Hematopoietic multipotent progenitor cell treated with erythropoietin and hydrocortisone succinate and interleukin-3 and kit ligand, for 8 days (in vitro differentiated cells): ENCODE results near the gene COASY.
A peak's percentile ranks its signal among the peaks of the same experiment; 100 is the strongest.
"Not testable (repeated sequence)": the region's sequence is repeated elsewhere in the genome, so short reads cannot be mapped to it uniquely, and the experiment has no call there.

Source experiments
- DNase-seq: peaks from one replicate; pipeline ENCODE4 v3.0.0-alpha.2; 2015

The COASY gene

DNA sequence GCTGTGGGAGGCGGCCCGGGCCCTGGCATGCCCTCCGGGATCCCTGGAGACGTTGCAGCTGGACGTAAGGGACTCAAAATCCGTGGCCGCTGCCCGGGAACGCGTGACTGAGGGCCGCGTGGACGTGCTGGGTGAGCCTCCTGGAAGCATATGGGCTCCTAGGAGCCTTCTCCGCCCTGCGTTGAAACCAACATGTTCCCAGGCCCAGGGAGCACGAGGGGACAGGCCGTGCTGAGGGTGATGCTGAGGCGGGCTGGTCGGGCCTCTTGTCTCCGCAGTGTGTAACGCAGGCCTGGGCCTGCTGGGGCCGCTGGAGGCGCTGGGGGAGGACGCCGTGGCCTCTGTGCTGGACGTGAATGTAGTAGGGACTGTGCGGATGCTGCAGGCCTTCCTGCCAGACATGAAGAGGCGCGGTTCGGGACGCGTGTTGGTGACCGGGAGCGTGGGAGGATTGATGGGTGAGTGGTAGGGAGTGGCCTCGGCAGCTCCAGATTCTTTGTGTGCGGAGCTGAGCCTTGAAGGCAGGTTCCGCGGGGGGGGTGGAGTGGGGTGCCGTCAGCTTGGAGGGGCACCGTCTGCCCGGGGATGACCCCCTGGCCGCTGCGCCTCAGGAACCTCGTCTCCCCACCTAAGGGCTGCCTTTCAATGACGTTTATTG lies 8.7 kb upstream of the COASY start:
- DNase-seq = no peak

DNA sequence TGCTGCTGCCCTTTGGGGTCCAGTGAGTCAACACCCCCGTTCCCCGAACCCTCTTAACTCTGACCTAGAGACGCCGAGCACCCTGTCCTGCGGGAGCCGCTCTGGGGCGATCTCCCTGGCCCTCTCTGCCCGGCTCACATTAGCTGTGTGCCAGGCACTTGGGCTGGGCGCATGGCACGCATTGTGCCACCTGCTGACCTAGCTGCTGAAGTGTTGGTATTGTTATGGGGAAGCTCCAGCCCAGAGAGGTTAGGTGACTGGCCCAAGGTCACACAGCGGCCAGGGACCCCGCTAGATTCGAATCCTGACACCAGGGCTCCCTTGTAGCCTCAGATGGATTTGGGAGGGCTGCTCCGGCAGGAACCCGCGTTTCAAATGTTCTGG lies 8.1 kb upstream of the COASY start:
- DNase-seq = peak; percentile 41

DNA sequence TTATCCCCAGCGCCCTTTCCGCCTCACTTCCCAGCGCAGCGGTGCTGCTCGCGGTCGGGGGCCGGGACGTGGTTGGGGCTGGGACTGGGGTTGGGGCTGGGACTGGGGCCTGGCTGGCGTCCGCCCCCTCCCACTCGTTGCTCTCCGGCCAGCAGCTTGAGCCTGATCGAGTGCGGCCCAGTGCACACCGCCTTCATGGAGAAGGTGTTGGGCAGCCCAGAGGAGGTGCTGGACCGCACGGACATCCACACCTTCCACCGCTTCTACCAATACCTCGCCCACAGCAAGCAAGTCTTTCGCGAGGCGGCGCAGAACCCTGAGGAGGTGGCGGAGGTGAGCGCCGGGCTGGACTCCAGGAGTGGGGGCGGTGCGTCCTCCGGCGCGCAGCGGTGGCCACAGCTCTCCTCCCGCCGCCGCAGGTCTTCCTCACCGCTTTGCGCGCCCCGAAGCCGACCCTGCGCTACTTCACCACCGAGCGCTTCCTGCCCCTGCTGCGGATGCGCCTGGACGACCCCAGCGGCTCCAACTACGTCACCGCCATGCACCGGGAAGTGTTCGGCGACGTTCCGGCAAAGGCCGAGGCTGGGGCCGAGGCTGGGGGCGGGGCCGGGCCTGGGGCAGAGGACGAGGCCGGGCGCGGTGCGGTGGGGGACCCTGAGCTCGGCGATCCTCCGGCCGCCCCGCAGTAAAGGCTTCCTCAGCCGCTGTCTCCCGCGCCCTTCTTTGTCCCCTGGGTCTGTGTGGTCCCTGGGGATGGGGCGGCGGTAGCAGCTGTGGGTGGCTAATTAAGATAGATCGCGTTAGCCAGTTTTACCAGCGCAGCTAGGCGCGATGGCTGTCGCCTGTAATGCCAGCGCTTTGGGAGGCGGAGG lies 7.5 kb upstream of the COASY start:
- peak; percentile 72 for DNase-seq

- DNase-seq = no peak
Observed at GRCh38 chr17:42555122-42555622, 6.8 kb upstream of the COASY start.

DNA sequence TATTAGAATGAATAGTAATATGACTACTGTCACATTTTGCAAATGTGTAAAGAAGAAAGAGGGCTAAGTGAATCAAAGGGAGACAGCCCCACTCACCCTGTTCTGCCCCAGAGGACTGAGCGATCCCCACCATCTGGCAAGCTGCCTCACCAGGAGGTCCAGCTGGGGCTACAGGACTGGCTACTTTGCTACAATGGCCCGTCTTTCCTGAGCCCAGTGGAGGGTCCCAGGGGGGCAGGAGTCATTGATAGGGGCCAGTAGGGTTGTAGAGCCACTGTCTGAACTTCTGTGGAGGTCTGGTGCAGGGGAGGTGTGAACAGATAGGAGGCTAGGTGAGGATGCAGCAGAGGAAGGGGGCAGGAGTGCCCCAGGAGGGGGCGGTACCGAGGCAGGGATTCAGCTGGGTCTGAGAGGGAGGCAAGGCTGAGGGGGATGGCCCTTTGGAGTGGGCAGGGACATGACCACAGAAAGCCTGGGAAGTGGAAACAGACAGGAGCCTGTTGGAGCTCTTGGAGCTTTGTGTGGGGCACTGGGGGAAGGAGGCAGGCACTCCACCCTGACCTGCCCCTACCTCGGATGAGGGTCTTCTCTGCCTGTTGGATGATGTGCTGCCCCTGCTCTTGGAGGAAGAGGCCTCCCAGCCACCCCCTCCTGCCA lies 5.9 kb upstream of the COASY start:
- DNase-seq = not testable (repeated sequence)

- no peak for DNase-seq
Observed at GRCh38 chr17:42559075-42559474, 2.9 kb upstream of the COASY start.

- DNase-seq = no peak
Observed at GRCh38 chr17:42560246-42560645, 1.7 kb upstream of the COASY start.

DNA sequence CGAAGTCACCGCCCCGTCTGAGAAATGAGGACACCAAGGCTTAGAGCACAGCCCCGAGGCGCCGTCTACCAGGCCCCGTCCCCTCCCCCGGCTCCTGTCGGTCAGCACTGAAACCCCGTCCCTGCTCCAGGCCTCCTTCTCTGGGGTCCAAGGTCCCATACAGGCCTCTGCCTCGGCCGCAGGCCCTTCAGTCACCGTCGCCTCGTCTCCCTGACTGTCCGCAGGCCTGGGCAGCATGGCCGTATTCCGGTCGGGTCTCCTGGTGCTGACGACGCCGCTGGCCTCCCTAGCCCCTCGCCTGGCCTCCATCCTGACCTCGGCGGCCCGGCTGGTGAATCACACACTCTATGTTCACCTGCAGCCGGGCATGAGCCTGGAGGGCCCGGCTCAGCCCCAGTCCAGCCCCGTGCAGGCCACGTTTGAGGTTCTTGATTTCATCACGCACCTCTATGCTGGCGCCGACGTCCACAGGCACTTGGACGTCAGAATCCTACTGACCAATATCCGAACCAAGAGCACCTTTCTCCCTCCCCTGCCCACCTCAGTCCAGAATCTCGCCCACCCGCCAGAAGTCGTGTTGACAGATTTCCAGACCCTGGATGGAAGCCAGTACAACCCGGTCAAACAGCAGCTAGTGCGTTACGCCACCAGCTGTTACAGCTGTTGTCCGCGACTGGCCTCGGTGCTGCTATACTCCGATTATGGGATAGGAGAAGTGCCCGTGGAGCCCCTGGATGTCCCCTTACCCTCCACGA lies 617 bp downstream of the COASY start:
- DNase-seq = no peak

- DNase-seq = no peak
Observed at GRCh38 chr17:42563143-42563509, 1.2 kb downstream of the COASY start.

GRCh38 chr17:42563543-42563942 lies 1.6 kb downstream of the COASY start:
- DNase-seq = no peak

GRCh38 chr17:42563950-42564349 lies 2.0 kb downstream of the COASY start:
- DNase-seq = no peak

GRCh38 chr17:42564815-42565522 lies 3.0 kb downstream of the COASY start:
- DNase-seq = no peak

- DNase-seq = no peak
Observed at GRCh38 chr17:42565523-42566214, 3.7 kb downstream of the COASY start.

DNA sequence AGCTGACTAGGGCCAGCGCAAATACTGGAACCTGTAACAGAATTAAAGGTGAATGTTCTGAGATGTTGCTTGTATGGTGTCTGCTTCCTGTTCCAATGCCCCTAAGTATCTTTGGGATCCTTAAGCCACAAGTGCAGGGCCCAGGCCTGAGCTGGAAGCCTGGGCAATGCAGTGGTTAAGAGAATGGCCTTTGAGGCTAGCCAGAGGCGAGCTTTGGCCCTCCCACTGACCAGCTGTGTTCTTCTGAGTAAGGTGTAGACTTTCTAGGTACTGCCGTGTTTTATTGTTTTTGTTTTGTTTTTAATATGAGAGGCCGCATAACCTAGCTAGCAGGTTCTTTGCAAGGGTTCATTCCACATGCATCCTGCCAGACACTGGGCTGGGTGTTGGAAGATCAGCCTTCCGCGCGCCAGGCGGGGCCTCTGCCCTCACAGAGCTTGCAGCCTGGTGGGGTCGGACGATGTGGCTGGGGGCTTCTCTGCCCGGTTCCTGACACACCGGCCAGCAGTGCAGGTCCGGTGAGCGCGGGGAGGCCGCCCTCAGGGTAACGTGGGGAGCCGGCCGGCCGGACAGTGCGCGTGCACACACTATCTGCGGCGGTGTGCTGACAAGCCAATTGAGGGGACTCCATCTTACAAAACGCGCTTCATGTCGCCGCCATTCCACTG lies 4.4 kb downstream of the COASY start:
- no peak for DNase-seq

GRCh38 chr17:42566883-42567573 lies 5.1 kb downstream of the COASY start, which contains the start of gene MLX:
TSS of gene MLX (plus strand) at chr17:42567100. CDS start at chr17:42567125, 25 bp downstream.
- peak; percentile 97 for DNase-seq

DNA sequence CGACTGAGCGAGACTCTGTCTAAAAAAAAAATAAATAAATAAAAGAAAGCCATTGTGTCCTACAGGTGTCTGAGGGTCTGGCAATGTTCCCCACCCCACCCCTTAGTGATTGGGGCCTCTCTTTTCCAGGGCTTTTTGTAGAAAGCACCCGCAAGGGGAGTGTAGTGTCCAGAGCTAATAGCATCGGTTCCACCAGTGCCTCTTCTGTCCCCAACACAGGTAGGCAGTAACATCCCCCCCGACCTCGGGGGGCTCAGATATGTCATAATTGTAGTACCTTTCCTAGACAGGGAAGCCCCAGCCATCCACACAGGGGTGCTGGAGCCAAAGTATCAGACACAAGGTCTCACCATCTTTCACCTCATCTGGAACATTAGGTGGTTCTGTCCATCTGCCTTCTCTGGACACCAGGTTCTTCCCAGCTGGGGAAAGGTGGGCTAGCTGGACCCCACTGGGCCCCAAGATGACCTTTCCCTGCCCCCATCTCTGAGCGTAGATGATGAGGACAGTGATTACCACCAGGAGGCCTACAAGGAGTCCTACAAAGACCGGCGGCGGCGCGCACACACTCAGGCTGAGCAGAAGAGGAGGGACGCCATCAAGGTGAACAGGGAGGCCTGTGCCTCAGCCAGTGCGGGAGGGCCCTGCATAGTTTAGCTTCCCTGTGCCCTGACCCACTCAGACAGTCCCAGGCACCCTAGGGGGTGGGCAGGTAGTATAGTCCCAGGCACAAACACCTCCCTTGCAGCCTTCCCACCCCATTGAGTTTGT lies 6.6 kb downstream of the COASY start:
- no peak for DNase-seq

- no peak for DNase-seq
Observed at GRCh38 chr17:42571435-42572225, 9.7 kb downstream of the COASY start.

GRCh38 chr17:42573095-42573494 lies 11.1 kb downstream of the COASY start:
- DNase-seq = no peak

DNA sequence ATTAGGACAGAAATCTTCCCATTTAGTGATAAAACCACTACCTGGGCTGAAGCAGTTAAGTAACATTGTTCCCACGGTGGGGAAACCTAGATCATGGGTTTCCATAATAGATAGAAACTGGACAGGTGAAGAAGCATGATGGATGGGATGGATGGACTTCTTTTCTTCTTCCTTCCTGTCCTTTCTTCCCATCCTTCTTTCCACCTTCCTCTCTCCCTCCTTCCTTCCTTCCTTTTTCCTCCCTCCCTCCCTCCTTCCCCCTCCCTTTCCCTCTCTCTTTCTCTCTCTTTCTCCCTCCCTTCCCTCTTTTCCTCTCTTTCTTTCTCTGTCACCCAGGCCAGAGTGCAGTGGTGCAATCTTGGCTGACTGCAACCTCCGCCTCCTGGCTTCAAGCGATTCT lies 12.5 kb downstream of the COASY start:
- DNase-seq = no peak
